ENCODE results near the gene FHIT.

Gene FHIT

DNA sequence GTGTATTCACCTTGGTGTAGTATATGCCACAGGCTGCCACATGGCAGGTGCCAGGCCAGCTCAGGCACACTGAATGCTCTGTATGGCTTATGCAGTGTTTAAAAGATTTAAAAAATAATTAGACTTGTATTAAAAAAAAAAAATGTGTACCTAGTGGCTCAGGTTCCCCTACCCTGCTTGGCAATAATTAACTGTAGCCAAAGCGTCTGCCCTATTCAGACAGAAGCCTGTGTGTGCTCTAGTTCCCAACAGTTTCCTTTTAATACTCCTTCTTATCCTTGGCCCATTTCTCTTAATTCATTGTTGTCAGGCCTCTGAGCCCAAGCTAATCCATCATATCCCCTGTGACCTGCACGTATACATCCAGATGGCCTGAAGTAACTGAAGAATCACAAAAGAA is 1449.2 kb downstream of the FHIT start:
- TF ChIP-seq CTCF (IDR thresholded peaks at IDR 0.05; ENCODE audit: control insufficient read depth, insufficient read depth, low read depth, low read length, missing control alignments): no peak
- no peak overlapping the region for H3K4me3 ChIP-seq (ENCODE audit: control insufficient read depth, low read depth, low read length)
- DNase-seq (ENCODE audit: low read depth): no peak

- no peak for TF ChIP-seq CTCF (IDR thresholded peaks at IDR 0.05; ENCODE audit: control insufficient read depth, insufficient read depth, low read depth, low read length, missing control alignments)
- H3K4me3 ChIP-seq (ENCODE audit: control insufficient read depth, low read depth, low read length): no peak overlapping the region
- no peak for DNase-seq (ENCODE audit: low read depth)
Measured at GRCh38 chr3:59800481-59800880, 1450.8 kb downstream of the FHIT start.

GRCh38 chr3:59798372-59799086 is 1452.7 kb downstream of the FHIT start:
- TF ChIP-seq CTCF (IDR thresholded peaks at IDR 0.05; ENCODE audit: control insufficient read depth, insufficient read depth, low read depth, low read length, missing control alignments): no peak
- no peak for DNase-seq (ENCODE audit: low read depth)

DNA sequence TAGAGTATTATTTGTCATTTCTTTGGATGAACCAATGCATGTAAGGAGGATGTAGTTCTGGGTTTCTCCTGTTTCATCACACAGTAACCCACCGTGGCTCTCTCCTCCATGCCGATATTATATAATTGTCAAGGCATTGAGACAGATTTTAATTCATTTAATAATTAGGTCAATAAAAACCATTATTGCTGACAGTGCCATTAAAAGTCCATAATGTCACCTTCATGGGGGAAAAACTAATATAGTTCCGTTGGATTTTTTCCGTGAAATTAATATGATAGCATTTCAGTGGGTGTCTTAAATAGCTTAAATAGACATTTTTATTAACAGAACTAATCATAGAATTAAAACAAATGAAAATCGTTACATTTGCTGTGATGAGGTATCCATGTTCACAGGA is 1453.7 kb downstream of the FHIT start:
- no peak for DNase-seq (ENCODE audit: low read depth)
- no peak for TF ChIP-seq CTCF (IDR thresholded peaks at IDR 0.05; ENCODE audit: control insufficient read depth, insufficient read depth, low read depth, low read length, missing control alignments)

More at GRCh38 chr3:59798372-59799086, 1452.7 kb downstream of the FHIT start:
- no peak overlapping the region for H3K4me3 ChIP-seq (ENCODE audit: control insufficient read depth, low read depth, low read length)

DNA sequence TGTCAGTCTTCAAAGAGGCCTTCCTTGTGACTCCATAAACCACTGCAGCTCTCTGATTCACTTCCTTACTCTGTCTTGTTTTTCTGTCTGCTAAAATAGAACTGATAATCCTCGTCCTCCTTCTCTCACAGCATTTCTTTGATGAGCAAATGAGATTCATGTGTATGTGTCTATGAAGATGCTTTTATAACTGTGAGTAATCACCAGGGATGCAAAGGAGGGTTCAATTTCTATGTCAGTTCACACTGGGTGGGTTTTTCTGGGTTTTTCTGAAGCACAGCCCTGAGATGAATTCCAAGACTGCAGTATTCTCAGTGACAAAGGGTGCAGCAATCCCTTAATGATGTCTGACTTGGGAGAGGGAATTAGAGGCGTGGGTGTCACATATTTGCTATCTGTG is 1454.8 kb downstream of the FHIT start:
- H3K4me3 ChIP-seq (ENCODE audit: control insufficient read depth, low read depth, low read length): no peak overlapping the region
- DNase-seq (ENCODE audit: low read depth): no peak
- TF ChIP-seq CTCF (IDR thresholded peaks at IDR 0.05; ENCODE audit: control insufficient read depth, insufficient read depth, low read depth, low read length, missing control alignments): no peak

More for the DNA sequence above, 1453.7 kb downstream of the FHIT start:
- no peak overlapping the region for H3K4me3 ChIP-seq (ENCODE audit: control insufficient read depth, low read depth, low read length)

DNA sequence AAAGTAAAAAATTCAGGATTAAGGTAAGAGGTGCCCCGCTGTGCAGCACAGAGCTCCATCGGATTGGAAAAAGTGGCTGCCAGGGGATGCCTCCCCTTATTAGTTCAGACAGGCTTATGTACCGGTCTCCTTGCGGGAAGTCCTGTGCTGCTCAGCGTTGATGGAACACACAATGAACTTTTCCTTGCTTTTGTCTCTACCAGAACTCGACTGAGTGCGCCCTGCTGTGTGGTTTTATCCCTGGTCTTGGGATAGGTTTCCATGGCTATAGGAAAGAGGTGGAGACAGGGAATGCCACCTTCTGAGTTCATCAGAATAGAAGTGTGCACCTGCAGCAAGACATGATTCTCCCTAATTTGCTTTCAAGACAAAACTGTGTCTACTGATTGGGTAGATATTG is 1455.5 kb downstream of the FHIT start:
- H3K4me3 ChIP-seq (ENCODE audit: control insufficient read depth, low read depth, low read length): no peak overlapping the region
- no peak for DNase-seq (ENCODE audit: low read depth)
- no peak for TF ChIP-seq CTCF (IDR thresholded peaks at IDR 0.05; ENCODE audit: control insufficient read depth, insufficient read depth, low read depth, low read length, missing control alignments)

Measured in AG09309 (cell line).